K562 (cell line): ENCODE data around the gene KCTD1. TPM values are rescaled to one million over a fixed set of nuclear protein-coding genes. Genes with fewer than 3 reads are reported as not detected.

Experiments
- ATAC-seq: fragments of 200-7000 bp; cut with Tn5 transposase; 3 replicates; pipeline ENCODE4 v1.9.1; 2020; ENCODE audit warnings: moderate library complexity
- BruUV-seq: library from RNA; stranded (reverse); fragments of 400-500 nt; replicated peaks from 2 replicates; lab custom pipeline; 2021; lab: Mats Ljungman, UMichigan
- CTCF ChIA-PET: fragments of 300-600 bp; formaldehyde crosslinking; extraction: SDS; loops from one replicate; lab custom pipeline; 2021; ENCODE audit warnings: low intra/inter-chr PET ratio; lab: Yijun Ruan, JAX
- POLR2A ChIA-PET: fragments of 300-600, 350-650 bp; sonication (Branson Sonifier 250); formaldehyde crosslinking; extraction: SDS; loops from one replicate; lab custom pipeline; 2021; ENCODE audit warnings: antibody characterized with exemption, inconsistent platforms; lab: Yijun Ruan, JAX
- DNase-seq, 4 experiments: peaks; one replicate each; pipeline versions ENCODE4 v3.0.0 to v3.0.0-alpha.2; 2011 to 2018; ENCODE audit warnings: low spot score in 3 of 4, mixed read lengths in 3 of 4; ENCODE audit errors: extremely low read depth in 1 of 4
- FAIRE-seq: peaks from 2 replicates; lab custom pipeline; 2011; peaks lifted over from hg19 to GRCh38; lab: Jason Lieb, UNC
- H2AFZ ChIP-seq: 2 replicates; pipeline ENCODE4 v1.6.0; 2011; ENCODE audit warnings: low read depth, low read length, control low read depth, inconsistent platforms
- H3K27ac ChIP-seq: fragments of 200-600 bp; 3 replicates; pipeline ENCODE4 v1.8.0; 2011; ENCODE audit warnings: low read depth, mild to moderate bottlenecking, control low read depth, inconsistent platforms, low read length, moderate library complexity, mixed read lengths; ENCODE audit errors: extremely low read depth
- H3K27me3 ChIP-seq, 2 experiments: fragments of 300-600 bp in 1 of 2; 2 replicates in 1 of 2; 3 replicates in 1 of 2; pipeline versions ENCODE4 v1.6.0 to v1.8.0; 2011; ENCODE audit warnings: inconsistent platforms in 2 of 2, low read length in 2 of 2, mild to moderate bottlenecking in 1 of 2, mixed read lengths in 1 of 2, moderate library complexity in 1 of 2; ENCODE audit not compliant: control insufficient read depth in 2 of 2, insufficient read depth in 2 of 2
- H3K36me3 ChIP-seq: fragments of 300-600 bp; 3 replicates; pipeline ENCODE4 v1.8.0; 2011; ENCODE audit warnings: mild to moderate bottlenecking, low read length, inconsistent platforms; ENCODE audit not compliant: control insufficient read depth, insufficient read depth
- H3K4me1 ChIP-seq, 2 experiments: fragments of 200-600 bp in 1 of 2; replicated peaks in 1 of 2; 2 replicates in 1 of 2; 3 replicates in 1 of 2; pipeline versions ENCODE4 v1.5.1 to v1.8.0; 2011; ENCODE audit warnings: inconsistent platforms in 2 of 2, low read length in 2 of 2, mild to moderate bottlenecking in 1 of 2, mixed read lengths in 1 of 2, moderate library complexity in 1 of 2; ENCODE audit not compliant: control insufficient read depth in 2 of 2, insufficient read depth in 2 of 2
- H3K4me2 ChIP-seq: 2 replicates; pipeline ENCODE4 v1.6.1; 2011; ENCODE audit warnings: low read length, control low read depth, inconsistent platforms, mixed read lengths; ENCODE audit not compliant: insufficient read depth
- H3K4me3 ChIP-seq: fragments of 200-600 bp; sonication (generic), shearing (Covaris generic); 2 replicates; pipeline ENCODE4 v1.5.1; 2016; ENCODE audit warnings: control low read depth, inconsistent platforms
- H3K79me2 ChIP-seq: fragments of 200-600 bp; 3 replicates; pipeline ENCODE4 v1.8.0; 2011; ENCODE audit warnings: low read length, inconsistent platforms; ENCODE audit not compliant: control insufficient read depth, insufficient read depth
- H3K9ac ChIP-seq, 2 experiments: 2 replicates each; pipeline versions ENCODE4 v1.6.0 to v1.6.1; 2011; ENCODE audit warnings: low read depth in 2 of 2, low read length in 2 of 2, control low read depth in 1 of 2, inconsistent platforms in 1 of 2, mild to moderate bottlenecking in 1 of 2, mixed read lengths in 1 of 2; ENCODE audit not compliant: insufficient read depth in 1 of 2
- H3K9me1 ChIP-seq: one replicate; pipeline ENCODE4 v1.6.0; 2011; ENCODE audit warnings: inconsistent platforms, mild to moderate bottlenecking, low read length, moderate library complexity; ENCODE audit not compliant: control insufficient read depth, insufficient read depth
- H3K9me3 ChIP-seq: replicated peaks from 2 replicates; pipeline ENCODE4 v1.5.1; 2011; ENCODE audit warnings: low read depth, low read length, inconsistent platforms; ENCODE audit not compliant: control insufficient read depth, insufficient read depth
- H4K20me1 ChIP-seq: replicated peaks from 2 replicates; pipeline ENCODE4 v1.6.1; 2011; ENCODE audit warnings: low read length, inconsistent platforms, mixed read lengths; ENCODE audit not compliant: control insufficient read depth, insufficient read depth
- HMG20A ChIP-seq: fragments of 450-650 bp; formaldehyde crosslinking; conservative IDR thresholded peaks from 2 replicates; pipeline ENCODE4 v1.4.0; 2020; ENCODE audit warnings: mild to moderate bottlenecking, mixed read lengths
- HNRNPL ChIP-seq: fragments of 200-400 bp; formaldehyde crosslinking; IDR thresholded peaks from 2 replicates; pipeline ENCODE4 v1.6.1; 2017; ENCODE audit warnings: low read depth, mild to moderate bottlenecking, low read length
- NFE2 ChIP-seq: IDR thresholded peaks from 2 replicates; pipeline ENCODE4 v1.6.1; 2014; ENCODE audit warnings: antibody characterized with exemption, low read depth
- U2AF1 ChIP-seq: fragments of 200-400 bp; formaldehyde crosslinking; optimal IDR thresholded peaks from 2 replicates; pipeline ENCODE3; 2017; ENCODE audit warnings: mild to moderate bottlenecking, low read depth, low read length, moderate library complexity
- ZFP30 ChIP-seq: fragments of 250-450 bp; sonication (Bioruptor Pico); IDR thresholded peaks from 2 replicates; pipeline ENCODE4 v1.8.0; 2022; ENCODE audit warnings: moderate library complexity, mild to moderate bottlenecking, inconsistent platforms, borderline replicate concordance
- ZNF583 ChIP-seq: fragments of 250-450 bp; sonication (Bioruptor Pico); IDR thresholded peaks from 2 replicates; pipeline ENCODE4 v1.4.0; 2020
- WGBS: fragments of 100-300 bp; shearing (Covaris generic); methylation state at CpG from one replicate; pipeline ENCODE4 v1.1.6; 2016; ENCODE audit warnings: low coverage, mixed read lengths; ENCODE audit not compliant: insufficient coverage; ENCODE audit errors: missing lambda C conversion rate; 5-methylcytosine and 5-hydroxymethylcytosine counted together
- in situ Hi-C: fragments of 300-500 bp; cut with MboI; formaldehyde crosslinking; loops from 4 replicates; pipeline ENCODE4 v1.15.0; 2018; ENCODE audit warnings: inconsistent platforms, mixed read lengths
- intact Hi-C: fragments of 100-400 bp; cut with micrococcal nuclease; formaldehyde crosslinking; loops from 2 replicates; pipeline ENCODE4 v1.14.2; 2022
- polyA plus RNA-seq, 8 experiments: library from polyadenylated mRNA; depleted of rRNA in 4 of 8; stranded (reverse) in 5 of 8; unstranded in 3 of 8; fragments of >200 nt; fragmentation: Nextera tagmentation in 2 of 8; fragmentation: Illumina TruSeq in 1 of 8; extraction: Ambion mirVana in 2 of 8; extraction: Trizol in 1 of 8; gene quantifications; 2 replicates each; pipeline versions ENCODE4 v1.2.1 to v1.2.3, GENCODE V29; 2011 to 2014; ENCODE audit warnings: inconsistent platforms in 1 of 8, missing spikeins in 1 of 8
- total RNA-seq, 7 experiments: library from RNA; depleted of rRNA in 6 of 7; stranded (reverse); fragments of >200 nt in 6 of 7; fragmentation: Illumina TruSeq in 2 of 7; extraction: Trizol in 2 of 7; gene quantifications; 2 replicates each; pipeline versions ENCODE4 v1.2.1 to v1.2.3, GENCODE V29; 2011 to 2021; ENCODE audit warnings: low replicate concordance in 1 of 7
- TF ChIP-seq, protein P1 (sequence below): fragments of 250-450 bp; sonication (Bioruptor Pico); IDR thresholded peaks from 2 replicates; pipeline ENCODE4 v1.5.0; 2020; ENCODE audit warnings: mild to moderate bottlenecking
- TF ChIP-seq, protein P2 (sequence below), 3 experiments: IDR thresholded peaks in 2 of 3; conservative IDR thresholded peaks in 1 of 3; 2 replicates each; pipeline ENCODE4 v1.5.1; 2011 to 2012; ENCODE audit warnings: low read length in 3 of 3, mild to moderate bottlenecking in 3 of 3, control low read depth in 2 of 3, improper control_type of control experiment in 1 of 3, inconsistent platforms in 1 of 3, low read depth in 1 of 3, mixed read lengths in 1 of 3, moderate library complexity in 1 of 3; ENCODE audit not compliant: insufficient read depth in 2 of 3
- TF ChIP-seq, protein P3 (sequence below): fragments of 450-650 bp; IDR thresholded peaks from one replicate; pipeline ENCODE4 v1.6.1; 2018; ENCODE audit warnings: mild to moderate bottlenecking, moderate library complexity; ENCODE audit not compliant: partially characterized antibody

Gene KCTD1
- total and polyA plus RNA-seq, 9 of the 15 experiments (the other 6 are each of a cell fraction or from before 2014, with no cell fraction given) = not detected

DNA sequence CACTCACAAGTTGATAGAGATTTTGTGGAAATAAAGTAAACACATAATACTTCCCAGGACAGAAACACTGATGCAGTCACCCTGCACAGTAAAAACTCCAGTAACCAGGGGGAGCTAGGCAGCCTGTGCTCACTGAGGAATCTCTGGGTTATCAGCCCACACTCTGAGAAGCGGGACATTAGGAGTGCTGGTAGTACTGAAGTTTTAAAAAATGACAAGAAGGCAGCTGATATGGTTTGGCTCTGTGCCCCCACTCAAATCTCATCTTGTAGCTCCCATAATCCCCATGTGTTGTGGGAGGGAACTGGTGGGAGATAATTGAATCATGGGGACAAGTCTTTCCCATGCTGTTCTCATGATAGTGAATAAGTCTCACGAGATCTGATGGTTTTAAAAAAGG lies 31.4 kb downstream of the KCTD1 start:
- CTCF ChIA-PET = no interaction called here
- no peak for TF ChIP-seq ZFP30 (CRISPR knock-in tag)
- no peak for TF ChIP-seq HMG20A (CRISPR knock-in tag)
- no peak for TF ChIP-seq U2AF1
- TF ChIP-seq, protein P1, sequence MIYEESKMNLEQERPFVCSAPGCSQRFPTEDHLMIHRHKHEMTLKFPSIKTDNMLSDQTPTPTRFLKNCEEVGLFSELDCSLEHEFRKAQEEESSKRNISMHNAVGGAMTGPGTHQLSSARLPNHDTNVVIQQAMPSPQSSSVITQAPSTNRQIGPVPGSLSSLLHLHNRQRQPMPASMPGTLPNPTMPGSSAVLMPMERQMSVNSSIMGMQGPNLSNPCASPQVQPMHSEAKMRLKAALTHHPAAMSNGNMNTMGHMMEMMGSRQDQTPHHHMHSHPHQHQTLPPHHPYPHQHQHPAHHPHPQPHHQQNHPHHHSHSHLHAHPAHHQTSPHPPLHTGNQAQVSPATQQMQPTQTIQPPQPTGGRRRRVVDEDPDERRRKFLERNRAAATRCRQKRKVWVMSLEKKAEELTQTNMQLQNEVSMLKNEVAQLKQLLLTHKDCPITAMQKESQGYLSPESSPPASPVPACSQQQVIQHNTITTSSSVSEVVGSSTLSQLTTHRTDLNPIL (CRISPR knock-in tag) = no peak
- no peak for TF ChIP-seq NFE2
- no peak for TF ChIP-seq HNRNPL
- TF ChIP-seq, protein P2, sequence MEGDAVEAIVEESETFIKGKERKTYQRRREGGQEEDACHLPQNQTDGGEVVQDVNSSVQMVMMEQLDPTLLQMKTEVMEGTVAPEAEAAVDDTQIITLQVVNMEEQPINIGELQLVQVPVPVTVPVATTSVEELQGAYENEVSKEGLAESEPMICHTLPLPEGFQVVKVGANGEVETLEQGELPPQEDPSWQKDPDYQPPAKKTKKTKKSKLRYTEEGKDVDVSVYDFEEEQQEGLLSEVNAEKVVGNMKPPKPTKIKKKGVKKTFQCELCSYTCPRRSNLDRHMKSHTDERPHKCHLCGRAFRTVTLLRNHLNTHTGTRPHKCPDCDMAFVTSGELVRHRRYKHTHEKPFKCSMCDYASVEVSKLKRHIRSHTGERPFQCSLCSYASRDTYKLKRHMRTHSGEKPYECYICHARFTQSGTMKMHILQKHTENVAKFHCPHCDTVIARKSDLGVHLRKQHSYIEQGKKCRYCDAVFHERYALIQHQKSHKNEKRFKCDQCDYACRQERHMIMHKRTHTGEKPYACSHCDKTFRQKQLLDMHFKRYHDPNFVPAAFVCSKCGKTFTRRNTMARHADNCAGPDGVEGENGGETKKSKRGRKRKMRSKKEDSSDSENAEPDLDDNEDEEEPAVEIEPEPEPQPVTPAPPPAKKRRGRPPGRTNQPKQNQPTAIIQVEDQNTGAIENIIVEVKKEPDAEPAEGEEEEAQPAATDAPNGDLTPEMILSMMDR (IDR thresholded peaks at IDR 0.05 in 2 of 3, conservative IDR thresholded peaks at IDR 0.05 in 1 of 3; ENCODE audit: insufficient read depth in 2 of 3, low read depth in 1 of 3, low read length in 3 of 3) = no peak
- TF ChIP-seq, protein P3, sequence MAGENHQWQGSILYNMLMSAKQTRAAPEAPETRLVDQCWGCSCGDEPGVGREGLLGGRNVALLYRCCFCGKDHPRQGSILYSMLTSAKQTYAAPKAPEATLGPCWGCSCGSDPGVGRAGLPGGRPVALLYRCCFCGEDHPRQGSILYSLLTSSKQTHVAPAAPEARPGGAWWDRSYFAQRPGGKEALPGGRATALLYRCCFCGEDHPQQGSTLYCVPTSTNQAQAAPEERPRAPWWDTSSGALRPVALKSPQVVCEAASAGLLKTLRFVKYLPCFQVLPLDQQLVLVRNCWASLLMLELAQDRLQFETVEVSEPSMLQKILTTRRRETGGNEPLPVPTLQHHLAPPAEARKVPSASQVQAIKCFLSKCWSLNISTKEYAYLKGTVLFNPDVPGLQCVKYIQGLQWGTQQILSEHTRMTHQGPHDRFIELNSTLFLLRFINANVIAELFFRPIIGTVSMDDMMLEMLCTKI = no peak
- TF ChIP-seq ZNF583 (CRISPR knock-in tag) = no peak
- FAIRE-seq (no peak), DNase-seq (no peak), ATAC-seq (no peak)
- H2AFZ ChIP-seq = no peak overlapping the region
- in situ Hi-C loops (no loop called here), intact Hi-C loops (no loop called here)
- no peaks in the 10 kb centered on the region for H3K9me1 ChIP-seq
- POLR2A ChIA-PET = no interaction called here
- no peak overlapping the region for H3K9ac ChIP-seq
- no peak overlapping the region for H3K4me3 ChIP-seq
- H4K20me1 ChIP-seq = no peaks in the 10 kb centered on the region
- H3K9me3 ChIP-seq = no peaks in the 10 kb centered on the region
- 3% methylated on average over 2 of the region's 2 CpGs for WGBS
- H3K4me1 ChIP-seq = no peaks in the 10 kb centered on the region
- H3K27ac ChIP-seq = no peak overlapping the region
- no TSS peak for BruUV-seq
- no peaks in the 10 kb centered on the region for H3K36me3 ChIP-seq
- H3K27me3 ChIP-seq = peaks cover 0 to 5% of the 10 kb centered on the region in 2 experiments; a peak in 1 of 5 replicates
- no peak overlapping the region for H3K4me2 ChIP-seq
- H3K79me2 ChIP-seq = no peaks in the 10 kb centered on the region
